ENCODE results near the gene LCOR.
"Not testable (repeated sequence)": the region's sequence is repeated elsewhere in the genome, so short reads cannot be mapped to it uniquely, and the experiment has no call there.

LCOR gene

DNA sequence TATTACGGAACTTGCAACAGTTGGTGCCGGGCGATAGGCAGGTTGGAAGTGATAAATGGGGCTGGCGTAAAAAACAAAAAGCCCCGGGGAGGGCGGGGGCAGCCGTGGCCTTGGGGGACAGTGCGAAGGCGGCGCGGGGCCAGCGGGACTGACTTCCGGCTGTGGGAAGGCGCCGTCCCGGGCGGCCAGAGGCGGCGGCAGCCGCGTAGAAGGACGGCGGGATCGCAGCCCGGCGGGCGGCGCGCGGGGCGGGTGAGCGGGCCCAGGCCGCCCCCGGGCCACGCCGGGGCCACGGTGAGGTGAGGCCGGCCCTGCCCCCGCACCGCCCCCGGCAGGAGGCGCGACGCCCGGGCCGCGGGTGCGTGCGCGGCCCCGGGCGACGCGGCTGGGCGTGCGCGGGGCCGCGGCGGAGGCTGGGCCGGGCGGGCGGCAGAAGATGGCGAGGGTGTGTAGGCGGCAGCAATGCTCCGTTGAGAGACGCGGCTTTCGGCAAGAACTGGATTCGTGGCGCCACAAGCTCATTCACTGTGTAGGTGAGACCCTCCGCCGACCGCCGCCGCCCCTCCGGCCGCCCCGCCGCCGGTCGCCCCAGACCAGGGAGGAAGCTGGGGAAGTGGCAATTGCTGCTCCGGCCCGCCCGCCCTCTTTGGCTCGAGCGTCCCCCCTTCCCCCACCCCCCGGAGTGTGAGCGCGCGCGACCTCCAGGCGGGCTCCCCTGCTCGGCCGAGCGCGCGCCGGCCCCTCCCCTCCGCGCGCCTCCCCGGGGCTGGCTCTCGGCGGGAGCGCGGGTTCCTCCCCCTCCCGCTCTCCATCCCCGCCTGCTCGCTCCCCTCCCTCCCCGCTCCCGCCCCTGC lies at the start of gene LCOR:
Gene LCOR, plus strand, starts transcription at position 432 of the 854 bp plus-strand sequence. CDS start 116,760 bp downstream, outside the sequence.
- DNase-seq = peak; percentile 33 to 97 (median 89)

DNA sequence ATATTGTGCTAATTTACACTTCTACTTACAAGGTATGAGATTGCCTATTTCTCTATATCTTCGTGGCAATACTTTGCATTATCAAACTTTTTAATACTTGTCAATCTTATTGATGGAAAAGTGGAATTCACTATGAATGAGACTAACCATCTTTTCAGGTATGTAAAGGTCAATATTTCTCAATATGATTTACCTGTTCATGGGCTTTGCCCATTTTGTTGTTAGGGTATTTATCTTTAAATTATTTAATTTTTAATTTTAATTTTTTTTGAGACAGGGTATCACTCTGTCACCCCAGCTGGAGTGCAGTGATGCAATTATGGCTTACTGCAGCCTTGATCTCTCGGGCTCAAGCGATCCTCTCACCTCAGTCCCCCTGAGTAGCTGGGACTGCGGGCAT lies 47.8 kb upstream of the LCOR start:
- no peak for DNase-seq

DNA sequence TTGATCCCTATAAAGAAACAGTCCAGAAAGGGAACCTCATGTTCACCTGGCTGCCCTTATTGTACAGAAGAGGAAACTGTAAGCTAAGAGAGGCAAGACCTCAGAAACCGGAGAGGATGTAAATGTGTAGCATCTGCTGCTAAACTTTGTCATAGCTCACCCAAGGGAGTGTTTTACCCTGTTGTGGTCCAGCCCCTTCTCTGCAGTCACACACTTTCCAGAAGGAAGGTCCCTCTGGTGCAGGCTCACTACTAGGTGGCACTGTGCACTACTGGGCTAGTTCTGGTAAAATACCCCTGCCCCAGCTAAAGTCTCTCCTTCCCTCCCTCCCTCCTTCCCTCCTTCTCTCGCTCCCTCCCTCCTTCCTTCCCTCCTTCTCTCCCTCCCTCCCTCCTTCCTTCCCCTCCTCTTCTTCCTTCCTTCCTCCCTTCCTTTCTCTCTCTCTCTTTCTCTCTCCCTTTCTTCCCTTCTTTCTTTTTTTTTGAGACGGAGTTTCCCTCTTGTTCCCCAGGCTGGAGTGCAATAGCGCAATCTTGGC lies 42.5 kb upstream of the LCOR start:
- peak in 1 of 14 donors; percentile 7 for DNase-seq

DNA sequence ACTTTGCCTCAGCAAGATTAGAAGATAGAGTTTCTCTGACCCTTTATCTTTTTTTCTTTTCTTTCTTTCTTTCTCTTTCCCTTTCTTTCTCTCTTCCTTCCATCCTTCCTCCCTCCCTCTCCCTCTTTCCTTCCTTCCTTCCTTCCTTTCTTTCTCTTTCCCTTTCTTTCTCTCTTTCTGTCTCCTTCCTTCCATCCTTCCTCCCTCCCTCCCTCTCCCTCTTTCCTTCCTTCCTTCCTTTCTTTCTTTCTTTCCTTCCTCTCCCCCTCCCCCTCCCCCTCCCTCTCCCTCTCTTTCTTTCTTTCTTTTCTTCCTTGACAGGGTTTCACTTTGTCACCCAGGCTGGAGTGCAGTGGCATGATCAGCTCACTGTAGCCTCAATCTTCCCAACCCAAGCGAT lies 40.2 kb upstream of the LCOR start:
- DNase-seq = no peak

DNA sequence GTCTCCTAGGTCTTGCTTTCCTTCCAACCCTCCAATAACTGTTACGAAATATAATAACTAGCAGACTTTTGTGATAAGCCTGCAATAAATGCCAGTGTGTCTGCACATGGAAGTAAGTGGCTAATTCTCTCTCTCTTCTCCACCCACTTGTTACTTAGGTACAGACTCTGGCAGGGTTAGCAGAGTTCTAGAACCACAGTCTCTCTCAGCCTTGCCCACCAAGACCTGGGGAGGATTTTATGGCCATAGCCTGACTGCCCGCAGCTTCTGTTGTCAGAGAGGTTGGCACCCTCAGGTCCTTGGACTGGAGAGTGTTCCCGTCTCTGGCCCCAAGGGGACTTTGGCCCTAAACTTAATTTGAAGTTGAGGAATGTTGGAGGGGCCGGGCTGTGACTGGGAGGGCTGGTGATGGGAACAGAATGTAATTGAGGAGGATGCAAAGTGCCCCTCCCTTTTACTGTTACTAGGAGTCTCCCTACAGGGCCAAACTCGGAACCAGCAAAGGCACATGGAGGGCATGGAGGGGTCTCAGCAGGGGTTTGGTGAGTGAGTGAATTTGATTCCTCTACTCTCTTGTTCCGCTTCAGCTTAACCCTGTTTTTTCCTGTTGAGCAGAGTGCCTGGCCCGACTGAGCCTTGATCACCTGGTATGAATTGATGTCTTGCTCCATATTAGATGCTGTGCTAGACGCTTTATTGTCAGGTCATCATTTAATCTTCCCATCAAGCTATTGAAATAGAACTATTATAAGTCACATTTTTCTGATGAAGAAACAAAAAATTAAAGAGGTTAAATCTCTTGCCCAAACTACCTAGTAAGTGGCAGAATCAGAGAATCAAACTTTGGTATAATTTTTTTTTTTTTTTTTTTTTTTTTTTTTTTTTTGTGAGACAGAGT lies 37.0 kb upstream of the LCOR start:
- no peak for DNase-seq

DNA sequence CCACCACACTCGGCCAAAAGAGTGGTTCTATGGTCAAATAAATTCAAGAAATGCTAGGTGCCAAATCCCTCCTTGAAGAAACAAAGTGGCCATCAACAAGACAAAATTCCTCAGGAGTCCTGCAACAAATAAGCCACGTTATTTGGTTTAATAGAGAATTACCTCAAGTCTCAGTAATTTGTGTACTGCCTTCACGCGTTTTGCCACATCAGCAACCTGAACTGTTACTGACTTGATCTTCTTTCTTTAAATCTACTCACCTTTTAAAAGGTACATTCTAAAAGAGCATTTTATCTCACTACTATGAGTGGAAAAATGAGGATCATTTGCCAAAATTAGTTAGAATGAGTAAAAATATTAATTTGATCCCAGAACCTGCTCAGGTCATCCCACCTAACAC lies 34.6 kb upstream of the LCOR start:
- DNase-seq = no peak

DNA sequence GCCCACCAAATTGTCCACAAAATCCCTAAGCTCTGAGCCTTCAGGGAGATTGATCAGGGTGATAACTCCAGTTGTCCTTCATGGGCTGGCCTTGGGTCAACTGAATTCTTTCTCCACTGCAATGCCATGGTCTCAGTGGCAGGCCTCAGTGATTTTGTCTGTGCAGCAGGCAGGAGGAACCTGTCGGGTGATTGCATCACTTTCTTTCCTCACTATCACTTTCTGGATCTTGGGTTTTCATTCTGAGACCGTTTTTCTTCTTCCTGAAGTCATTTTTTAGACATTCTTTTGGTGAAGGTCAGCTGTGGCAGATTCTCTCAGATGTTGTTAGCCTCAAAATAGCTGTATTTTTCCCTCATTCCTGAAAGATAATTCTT lies 28.8 kb upstream of the LCOR start:
- no peak for DNase-seq

DNA sequence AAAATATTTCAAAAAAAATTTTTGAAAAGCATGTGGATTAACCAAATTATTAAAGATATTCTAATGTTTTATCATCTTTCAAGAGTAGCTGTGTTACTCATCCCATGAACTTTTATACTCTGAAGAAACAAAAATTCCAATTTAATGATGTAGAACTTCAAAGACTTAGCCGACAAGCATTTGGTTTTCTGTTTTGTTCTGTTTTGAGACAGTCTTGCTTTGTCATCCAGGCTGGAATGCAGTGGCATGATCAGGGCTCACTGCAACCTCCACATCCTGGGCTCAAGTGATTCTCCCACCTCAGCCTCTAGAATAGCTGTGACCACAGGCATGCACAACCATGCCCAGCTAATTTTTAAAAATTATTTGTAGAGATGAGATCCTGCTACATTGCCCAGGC lies 17.8 kb upstream of the LCOR start:
- no peak for DNase-seq

DNA sequence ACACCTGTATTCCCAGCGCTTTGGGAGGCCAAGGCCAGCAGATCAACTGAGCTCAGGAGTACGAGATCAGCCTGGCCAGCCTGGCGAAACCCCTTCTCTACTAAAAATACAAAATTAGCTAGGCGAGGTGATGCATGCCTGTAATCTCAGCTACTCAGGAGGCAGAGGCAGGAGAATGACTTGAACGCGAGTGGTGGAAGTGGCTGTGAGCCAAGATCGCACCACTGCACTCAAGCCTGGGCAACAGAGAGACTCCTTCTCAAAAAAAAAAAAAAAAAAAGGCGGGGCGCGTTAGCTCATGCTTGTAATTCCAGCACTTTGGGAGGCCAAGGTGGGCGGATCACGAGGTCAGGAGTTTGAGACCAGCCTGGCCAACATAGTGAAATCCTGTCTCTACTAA lies 13.1 kb upstream of the LCOR start:
- not testable (repeated sequence) for DNase-seq

DNA sequence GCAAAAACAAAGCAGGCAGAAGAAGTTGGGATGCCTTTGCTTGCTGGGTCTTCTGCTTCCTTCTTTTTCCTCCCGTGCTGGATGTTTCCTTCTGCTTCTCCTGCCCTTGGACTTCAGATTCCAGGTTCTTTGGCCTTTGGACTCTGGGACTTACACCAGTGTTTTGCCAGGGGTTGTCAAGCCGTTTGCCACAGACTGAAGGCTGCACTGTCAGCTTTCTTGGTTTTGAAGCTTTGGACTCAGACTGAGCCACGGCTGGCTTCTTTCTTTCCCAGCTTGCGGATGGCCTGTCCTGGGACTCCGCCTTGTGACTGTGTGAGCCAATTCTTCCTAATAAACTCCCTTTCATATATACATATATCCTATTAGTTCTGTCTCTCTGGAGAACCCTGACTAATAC lies 11.3 kb upstream of the LCOR start:
- DNase-seq = no peak

DNA sequence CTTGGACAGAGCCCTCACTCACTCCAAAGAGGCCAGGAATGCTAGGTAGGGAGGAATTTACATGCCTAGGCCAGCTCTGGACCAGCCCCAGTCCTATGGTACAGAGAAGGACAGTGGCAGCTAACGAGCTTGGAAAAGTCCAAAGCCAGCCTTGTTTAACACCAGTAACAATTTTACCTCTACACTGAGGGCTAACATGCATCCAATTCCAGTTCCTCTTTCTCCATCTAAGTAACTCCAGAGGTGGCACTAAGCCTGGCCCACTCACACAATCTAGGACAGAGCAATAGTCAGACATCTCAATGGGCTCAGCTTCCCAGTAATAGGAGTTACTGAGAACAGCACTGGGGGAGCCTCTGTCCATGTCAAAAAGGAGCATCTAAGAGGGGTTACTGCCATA lies 5.7 kb upstream of the LCOR start:
- no peak for DNase-seq

DNA sequence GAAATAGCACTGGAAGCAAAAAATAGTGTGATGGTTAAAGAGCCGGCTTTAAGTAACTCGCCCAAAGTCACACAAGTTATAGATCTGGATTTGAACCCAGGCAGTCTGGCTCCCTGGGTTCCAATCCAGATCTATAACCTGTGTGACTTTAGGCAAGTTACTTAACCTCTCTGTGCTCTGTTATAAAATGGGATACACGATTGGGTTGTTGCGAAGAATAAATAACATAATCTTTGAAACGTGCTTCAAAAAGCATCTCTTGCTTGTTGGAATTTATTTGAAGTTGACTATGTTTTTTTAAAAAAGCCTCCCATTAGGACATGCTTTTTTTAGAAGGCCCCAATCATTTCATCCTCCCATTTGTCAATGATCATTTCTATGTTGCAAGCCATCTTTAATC lies 3.5 kb upstream of the LCOR start:
- no peak for DNase-seq

DNA sequence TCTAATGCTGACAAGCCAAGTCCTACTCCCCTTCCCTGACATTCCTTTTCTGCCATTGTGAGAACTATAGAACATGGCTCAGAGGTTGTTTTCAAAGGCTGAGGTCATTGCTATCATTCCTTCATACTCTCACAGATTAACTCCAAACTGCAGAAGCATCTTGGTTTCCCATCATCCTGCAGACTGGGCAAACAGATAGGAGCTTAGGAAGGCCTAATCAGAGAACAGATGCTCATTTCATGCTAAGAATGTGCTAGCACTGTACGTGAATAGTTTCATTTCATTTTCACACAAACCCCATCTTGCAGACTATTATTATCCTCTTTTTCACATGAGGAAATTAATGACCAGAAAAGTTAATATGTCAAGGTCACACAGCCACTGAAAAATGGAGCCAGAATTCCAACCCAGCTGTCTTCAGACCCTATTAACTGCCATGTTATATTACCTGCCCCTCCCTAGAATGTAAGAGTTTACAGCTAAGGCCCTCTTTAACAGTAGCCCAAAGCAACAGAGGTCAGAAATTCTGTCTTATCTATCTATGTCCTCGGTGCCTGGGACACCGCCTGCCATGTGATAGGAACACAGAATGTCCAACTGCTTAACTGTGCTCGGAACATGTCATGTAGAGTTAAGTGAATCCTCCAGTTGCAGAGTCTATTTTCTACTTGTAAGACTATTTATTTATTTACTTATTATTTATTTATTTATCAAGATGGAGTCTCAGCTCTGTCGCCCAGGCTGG lies 2.9 kb upstream of the LCOR start:
- no peak for DNase-seq

DNA sequence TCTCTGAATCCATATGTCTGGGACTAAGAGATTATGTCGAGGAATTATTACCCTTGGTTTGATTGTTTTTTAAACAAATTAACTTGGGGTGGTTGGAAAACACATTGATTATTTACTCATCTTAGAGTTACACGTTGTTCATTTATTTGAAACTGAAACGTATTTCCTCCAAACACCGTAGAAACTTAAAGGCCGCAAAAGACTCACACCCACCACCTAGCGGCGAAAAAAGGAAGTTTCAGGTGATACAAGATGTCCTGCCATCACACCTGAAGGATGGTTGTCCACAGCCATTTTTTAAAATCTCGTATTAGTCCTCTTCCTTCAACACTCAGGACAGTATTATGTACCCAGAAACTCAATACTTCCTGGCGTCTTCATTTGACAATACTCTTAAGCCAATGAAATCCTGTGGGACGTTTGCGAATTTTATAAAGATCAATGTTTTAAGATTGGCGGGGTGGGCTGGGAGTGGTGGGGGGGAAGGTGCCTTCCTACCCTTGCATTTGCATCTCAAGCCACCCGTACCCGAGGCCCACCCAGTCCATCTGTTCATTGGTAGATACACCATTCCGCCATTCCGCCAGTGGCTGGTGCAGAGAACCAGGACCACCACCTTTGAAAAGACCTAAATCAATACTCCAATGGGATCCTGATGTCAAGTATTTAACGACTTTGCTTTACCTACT lies 1.4 kb upstream of the LCOR start:
- peak in 6 of 14 donors; percentile 0 to 36 (median 10) for DNase-seq

DNA sequence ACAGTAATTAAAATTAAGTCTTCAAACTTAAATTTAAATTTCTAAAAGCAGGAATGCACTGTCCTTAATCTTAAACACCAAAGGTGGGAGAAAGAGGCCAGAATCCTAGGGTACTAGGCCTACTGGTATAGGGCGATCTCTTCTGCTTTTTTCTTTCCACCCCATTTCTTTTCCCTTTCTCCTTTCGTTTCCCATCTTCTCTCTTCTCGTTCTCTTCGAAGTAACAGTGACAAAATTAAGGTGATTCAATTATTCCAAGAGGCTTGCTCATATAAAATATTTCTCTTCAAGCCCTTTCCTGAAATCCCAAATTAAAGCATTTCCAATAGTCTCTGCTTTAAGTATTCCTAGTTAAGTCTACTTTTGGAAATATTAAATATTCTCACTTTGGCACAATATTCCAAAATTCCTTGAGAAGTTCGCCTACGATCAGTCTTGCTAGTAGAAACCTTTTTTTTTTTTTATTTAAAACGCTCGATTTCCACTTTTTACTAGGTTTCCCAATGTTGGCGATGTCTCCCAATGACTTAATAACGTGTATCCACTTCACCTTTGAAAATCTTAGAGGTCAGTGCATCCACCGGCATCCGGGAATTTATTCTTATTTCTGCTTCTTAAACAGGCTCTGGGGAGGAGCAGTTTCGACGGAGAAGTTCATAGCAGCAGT lies 765 bp upstream of the LCOR start:
- no peak for DNase-seq

DNA sequence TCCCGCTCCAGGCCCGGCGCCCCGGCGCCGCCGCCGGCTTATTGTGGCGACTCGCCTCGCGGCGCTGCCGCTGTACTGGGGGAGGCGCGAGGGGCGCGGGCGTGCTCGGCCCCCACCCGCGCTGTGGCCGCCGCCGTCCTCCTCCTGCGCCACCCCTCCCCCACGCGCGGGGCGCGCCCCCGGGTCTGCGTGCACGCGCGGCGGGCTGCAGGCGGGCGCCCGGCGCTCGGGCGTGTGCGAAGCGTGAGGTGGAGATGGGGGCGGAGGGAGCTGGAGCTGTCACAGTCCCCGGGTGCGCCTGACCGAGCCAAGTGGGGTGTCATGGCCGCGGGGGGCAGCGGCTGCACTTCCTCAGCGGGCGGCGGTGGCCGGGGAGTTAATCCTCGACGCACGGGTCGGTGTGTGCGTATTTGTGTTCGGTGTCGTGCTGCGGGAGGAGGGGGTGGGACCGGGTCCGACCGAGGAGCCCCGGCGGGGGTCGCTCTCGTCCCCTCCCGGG lies 672 bp downstream of the LCOR start:
- DNase-seq = peak in 12 of 14 donors; percentile 83 to 97 (median 89)

DNA sequence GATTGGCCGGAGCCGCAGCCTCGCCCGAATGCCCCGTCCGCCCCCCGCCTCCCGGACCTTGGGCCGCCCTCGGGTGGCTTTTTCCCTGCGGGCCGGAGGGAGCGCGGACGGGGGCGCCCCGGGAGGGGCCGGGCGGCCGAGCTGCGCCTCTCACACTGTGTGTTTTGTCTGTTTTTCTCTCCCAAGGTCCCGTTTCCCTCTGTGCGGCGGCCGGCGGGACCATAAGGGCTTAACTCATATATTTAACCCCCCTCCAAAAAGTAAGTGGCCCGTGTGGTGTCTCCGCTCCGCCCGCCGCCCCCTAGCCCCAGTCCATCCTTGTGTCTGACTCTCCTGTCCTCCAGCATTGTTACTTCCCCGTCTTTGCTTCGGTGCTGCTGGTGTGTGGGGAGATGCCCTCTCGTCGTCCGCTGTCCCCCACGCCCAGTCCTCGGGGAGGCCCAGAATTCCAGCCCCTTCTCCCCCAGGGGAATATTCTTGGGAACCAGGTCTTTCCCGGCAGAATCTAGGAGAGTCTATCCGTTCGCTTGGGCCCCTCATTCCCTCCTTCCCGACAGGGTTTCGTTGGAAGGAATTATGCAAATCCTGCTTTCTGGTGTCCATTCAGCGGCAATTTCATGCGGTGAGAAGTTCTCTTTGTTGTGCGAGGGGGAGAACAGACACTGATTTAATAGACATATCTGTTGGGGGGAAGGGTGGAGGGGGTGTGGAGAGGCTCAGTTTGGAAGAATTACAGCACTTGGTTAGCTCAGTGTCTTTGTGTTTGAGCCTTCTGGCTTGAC lies 1.3 kb downstream of the LCOR start:
- DNase-seq = peak in 10 of 14 donors; percentile 12 to 72 (median 48)

DNA sequence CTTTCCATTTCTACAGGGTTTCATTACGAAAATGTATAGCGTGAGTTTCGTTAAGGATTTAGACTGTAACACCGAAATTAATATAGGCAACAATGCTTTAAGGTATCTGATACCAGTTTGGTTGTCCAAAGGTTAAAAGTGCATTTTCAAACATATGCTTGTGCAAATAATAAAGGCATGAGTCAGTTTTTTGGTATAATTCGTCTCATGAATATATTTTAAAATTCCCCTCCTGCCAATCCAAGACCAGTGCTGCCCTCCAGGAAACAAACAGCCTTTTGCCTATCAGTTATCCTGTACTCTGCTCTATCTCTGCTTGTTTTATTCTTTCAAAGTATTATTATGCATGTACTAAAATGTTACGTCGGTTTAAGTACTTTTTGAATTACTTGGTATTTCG lies 2.0 kb downstream of the LCOR start:
- no peak for DNase-seq

DNA sequence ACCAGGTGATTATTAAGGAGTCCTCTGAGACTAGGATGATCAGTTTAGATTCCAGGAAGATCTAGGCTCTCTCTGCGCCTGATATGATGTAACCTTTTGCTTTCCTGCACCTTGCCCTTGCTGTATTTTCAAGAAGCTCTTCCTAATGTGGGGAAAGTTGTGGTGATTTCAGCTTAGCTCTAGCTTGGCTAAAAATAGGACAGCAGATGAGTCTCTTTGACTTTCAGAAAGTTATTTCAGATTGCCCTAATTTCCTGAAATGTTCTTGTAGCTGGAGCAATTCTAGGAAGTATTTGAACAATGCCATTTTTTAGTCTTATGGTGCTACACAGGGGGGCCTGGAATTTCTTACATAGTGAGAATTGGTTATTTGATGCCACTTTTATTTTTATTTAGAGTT lies 3.8 kb downstream of the LCOR start:
- DNase-seq = no peak

DNA sequence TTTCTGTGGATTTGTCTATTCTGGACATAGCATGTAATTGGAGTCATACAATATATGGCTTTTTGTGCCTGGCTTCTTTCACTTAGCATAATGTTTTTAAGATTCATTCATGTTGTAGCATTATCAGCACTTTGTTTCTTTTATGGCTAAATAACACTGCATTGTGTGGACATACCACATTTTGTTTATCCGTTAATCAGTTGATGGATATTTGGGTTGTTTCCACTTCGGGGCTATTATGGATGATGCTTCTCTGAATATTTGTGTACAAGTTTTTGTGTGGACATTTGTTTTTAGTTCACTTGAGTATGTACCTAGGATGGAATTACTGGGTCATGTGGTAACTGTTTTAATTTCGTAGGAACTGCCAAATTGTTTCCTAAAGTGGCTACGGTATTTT lies 6.4 kb downstream of the LCOR start:
- no peak for DNase-seq

Data from C1 segment of cervical spinal cord (tissue), 14 donors.